ENCODE measurements around the gene ARHGEF28.

Gene ARHGEF28

GRCh38 chr5:73900566-73900965 lies 274.6 kb downstream of the ARHGEF28 start:
- no peak for DNase-seq (ENCODE audit: low read depth)

GRCh38 chr5:73901043-73901442 lies 275.0 kb downstream of the ARHGEF28 start:
- DNase-seq (ENCODE audit: low read depth) = no peak

GRCh38 chr5:73901455-73901854 lies 275.5 kb downstream of the ARHGEF28 start:
- DNase-seq (ENCODE audit: low read depth) = no peak

- DNase-seq (ENCODE audit: low read depth) = no peak
Observed at GRCh38 chr5:73902327-73903051, 276.5 kb downstream of the ARHGEF28 start.

GRCh38 chr5:73903169-73903568 lies 277.2 kb downstream of the ARHGEF28 start:
- no peak for DNase-seq (ENCODE audit: low read depth)

GRCh38 chr5:73906277-73906676 lies 280.3 kb downstream of the ARHGEF28 start:
- no peak for DNase-seq (ENCODE audit: low read depth)

GRCh38 chr5:73907164-73907563 lies 281.2 kb downstream of the ARHGEF28 start:
- no peak for DNase-seq (ENCODE audit: low read depth)

- no peak for DNase-seq (ENCODE audit: low read depth)
Observed at GRCh38 chr5:73908395-73908794, 282.4 kb downstream of the ARHGEF28 start.

GRCh38 chr5:73908846-73909245 lies 282.9 kb downstream of the ARHGEF28 start:
- DNase-seq (ENCODE audit: low read depth) = no peak

GRCh38 chr5:73909474-73909873 lies 283.5 kb downstream of the ARHGEF28 start:
- no peak for DNase-seq (ENCODE audit: low read depth)

GRCh38 chr5:73911761-73912393 lies 285.9 kb downstream of the ARHGEF28 start:
- no peak for DNase-seq (ENCODE audit: low read depth)

- no peak for DNase-seq (ENCODE audit: low read depth)
Observed at GRCh38 chr5:73912821-73913271, 286.9 kb downstream of the ARHGEF28 start.

GRCh38 chr5:73913971-73914370 lies 288.0 kb downstream of the ARHGEF28 start:
- DNase-seq (ENCODE audit: low read depth) = no peak

GRCh38 chr5:73915345-73915744 lies 289.3 kb downstream of the ARHGEF28 start:
- DNase-seq (ENCODE audit: low read depth) = no peak

- no peak for DNase-seq (ENCODE audit: low read depth)
Observed at GRCh38 chr5:73917433-73917832, 291.4 kb downstream of the ARHGEF28 start.

- DNase-seq (ENCODE audit: low read depth) = no peak
Observed at GRCh38 chr5:73917891-73918290, 291.9 kb downstream of the ARHGEF28 start.

GRCh38 chr5:73918791-73919221 lies 292.8 kb downstream of the ARHGEF28 start:
- DNase-seq (ENCODE audit: low read depth) = no peak

- DNase-seq (ENCODE audit: low read depth) = no peak
Observed at GRCh38 chr5:73921741-73922140, 295.7 kb downstream of the ARHGEF28 start.

- no peak for DNase-seq (ENCODE audit: low read depth)
Observed at GRCh38 chr5:73922224-73922623, 296.2 kb downstream of the ARHGEF28 start.

- no peak for DNase-seq (ENCODE audit: low read depth)
Observed at GRCh38 chr5:73922875-73923557, 297.0 kb downstream of the ARHGEF28 start.

- no peak for DNase-seq (ENCODE audit: low read depth)
Observed at GRCh38 chr5:73928476-73929070, 302.6 kb downstream of the ARHGEF28 start.

- DNase-seq (ENCODE audit: low read depth) = no peak
Observed at GRCh38 chr5:73935719-73936118, 309.7 kb downstream of the ARHGEF28 start.
